IPS-18a (cell line): ENCODE data around the gene TPK1.

Experiments
- H3K27ac ChIP-seq: one replicate; pipeline ENCODE4 v1.5.1; 2013; ENCODE audit warnings: low read length
- H3K27me3 ChIP-seq: one replicate; pipeline ENCODE4 v1.6.1; 2013; ENCODE audit warnings: mild to moderate bottlenecking, low read length; ENCODE audit not compliant: control insufficient read depth, insufficient read depth
- H3K36me3 ChIP-seq: one replicate; pipeline ENCODE4 v1.6.1; 2013; ENCODE audit warnings: low read depth, low read length; ENCODE audit not compliant: control insufficient read depth
- H3K4me1 ChIP-seq: one replicate; pipeline ENCODE4 v1.6.1; 2013; ENCODE audit warnings: low read depth, low read length; ENCODE audit not compliant: control insufficient read depth
- H3K4me3 ChIP-seq: one replicate; pipeline ENCODE4 v1.5.1; 2013; ENCODE audit warnings: low read length
- H3K9ac ChIP-seq: one replicate; pipeline ENCODE4 v1.6.1; 2013; ENCODE audit warnings: mild to moderate bottlenecking, low read length, moderate library complexity
- H3K9me3 ChIP-seq: one replicate; pipeline ENCODE4 v1.6.1; 2013; ENCODE audit warnings: low read depth, low read length; ENCODE audit not compliant: control insufficient read depth

Gene TPK1

DNA sequence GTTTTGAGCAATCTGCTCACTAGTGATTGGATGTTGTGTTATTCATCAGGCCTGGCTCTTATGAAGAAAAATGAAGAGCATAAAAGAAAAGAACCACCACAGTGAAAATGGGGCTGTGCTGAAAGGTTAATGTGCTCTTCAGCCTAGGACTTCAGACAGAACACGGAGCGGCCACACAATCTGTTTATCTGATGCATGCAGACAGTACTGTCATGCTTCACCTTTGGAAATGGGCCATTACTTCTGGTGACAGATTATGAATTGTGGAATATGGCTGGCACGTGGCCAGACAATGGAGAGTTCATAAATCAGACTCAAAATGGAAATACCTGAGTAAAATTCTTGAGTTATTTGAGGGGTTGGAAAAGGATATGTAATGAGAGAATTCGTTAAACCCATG lies 346.3 kb downstream of the TPK1 start:
- Histone ChIP-seq H3K27ac (no peak overlapping the region), H3K4me1 (peaks cover 17% of the 10 kb centered on the region), H3K4me3 (no peak overlapping the region), H3K9ac (no peak overlapping the region), H3K27me3 (no peaks in the 10 kb centered on the region), H3K36me3 (no peaks in the 10 kb centered on the region), H3K9me3 (no peaks in the 10 kb centered on the region)

DNA sequence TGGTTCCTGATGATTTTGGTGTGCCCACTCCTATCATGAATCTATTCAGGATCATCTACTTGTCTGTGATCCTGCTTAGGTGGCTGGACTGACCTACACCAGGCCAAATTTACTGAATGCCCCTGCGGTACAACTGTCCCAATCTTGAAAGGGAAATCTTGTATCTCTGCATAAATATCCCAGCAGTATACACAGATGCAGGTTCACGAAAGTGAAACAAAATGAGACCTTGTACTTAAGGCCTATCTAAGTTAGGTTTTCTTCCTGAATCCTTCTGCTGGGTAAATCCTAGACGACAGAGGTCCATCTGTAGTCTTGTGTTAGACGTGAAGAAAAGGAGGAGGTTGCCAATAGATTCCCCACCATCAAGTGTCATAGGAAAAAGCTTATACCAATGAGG lies 346.9 kb downstream of the TPK1 start:
- no peak overlapping the region for H3K27ac ChIP-seq
- H3K27me3 ChIP-seq: no peaks in the 10 kb centered on the region
- no peaks in the 10 kb centered on the region for H3K36me3 ChIP-seq
- H3K9me3 ChIP-seq: no peaks in the 10 kb centered on the region
- no peak overlapping the region for H3K4me3 ChIP-seq
- H3K9ac ChIP-seq: no peak overlapping the region
- H3K4me1 ChIP-seq: peaks cover 17% of the 10 kb centered on the region

DNA sequence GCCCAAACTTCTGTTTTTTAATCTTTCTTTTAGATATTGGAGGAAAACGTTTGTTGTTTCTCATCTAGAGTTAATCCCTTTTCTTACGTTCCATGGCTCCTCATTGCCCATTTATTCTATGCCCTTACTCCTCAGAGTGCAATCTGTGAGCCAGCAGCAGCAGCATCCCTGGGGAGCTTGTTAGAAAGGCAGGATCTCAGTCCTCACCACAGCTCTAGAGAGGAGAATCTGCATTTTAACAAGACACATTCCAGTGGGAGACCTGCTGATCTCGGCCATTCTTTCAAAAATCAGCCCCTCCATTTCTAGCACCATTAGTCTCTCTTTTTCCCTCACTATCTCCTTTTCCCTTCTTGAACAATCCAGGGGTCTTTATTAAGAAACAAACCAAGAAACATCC lies 348.0 kb downstream of the TPK1 start:
- Histone ChIP-seq H3K4me3 (peak overlapping the region; percentile 0), H3K27ac (peak overlapping the region; percentile 13), H3K36me3 (no peaks in the 10 kb centered on the region), H3K4me1 (peaks cover 17% of the 10 kb centered on the region), H3K9ac (no peak overlapping the region), H3K9me3 (no peaks in the 10 kb centered on the region), H3K27me3 (no peaks in the 10 kb centered on the region)

DNA sequence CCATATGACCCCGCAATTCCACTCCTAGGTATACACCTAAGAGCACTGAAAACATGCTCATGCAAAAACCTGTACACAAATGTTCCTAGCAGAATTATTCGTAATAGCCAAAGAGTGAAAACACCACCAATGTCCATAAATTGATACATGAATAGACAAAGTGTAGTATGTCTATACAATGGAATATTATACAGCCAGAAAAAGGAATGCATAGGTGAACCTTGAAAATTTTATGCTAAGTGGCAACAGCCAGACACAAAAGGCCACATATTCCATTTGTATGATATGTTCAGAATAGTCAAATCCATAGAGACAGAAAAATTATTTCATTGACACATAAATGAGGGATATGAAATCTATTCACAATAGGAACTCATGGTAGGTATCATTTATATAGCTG lies 351.4 kb downstream of the TPK1 start:
- no peak overlapping the region for H3K9ac ChIP-seq
- H3K4me3 ChIP-seq: no peak overlapping the region
- no peaks in the 10 kb centered on the region for H3K36me3 ChIP-seq
- H3K27ac ChIP-seq: no peak overlapping the region
- H3K9me3 ChIP-seq: no peaks in the 10 kb centered on the region
- no peaks in the 10 kb centered on the region for H3K27me3 ChIP-seq
- H3K4me1 ChIP-seq: peaks cover 17% of the 10 kb centered on the region

DNA sequence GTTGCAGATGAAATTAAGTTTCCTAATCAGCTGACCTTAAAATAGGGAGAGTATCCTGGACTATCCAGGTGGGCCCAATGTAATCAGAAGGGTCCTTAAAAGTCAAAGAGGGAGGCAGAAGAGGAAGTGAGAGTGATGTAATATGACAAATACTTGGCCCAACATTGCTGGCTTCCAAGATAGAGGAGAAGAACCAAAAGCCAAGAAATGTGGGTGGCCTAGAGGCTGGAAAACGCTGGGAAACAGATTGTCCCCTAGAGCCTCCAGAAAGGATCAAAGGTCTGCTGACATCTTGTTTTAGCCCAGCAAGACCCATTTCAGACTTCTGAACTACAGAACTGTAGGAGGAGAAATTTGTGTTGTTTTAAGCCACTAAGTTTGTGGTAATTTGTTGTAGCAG lies 352.7 kb downstream of the TPK1 start:
- no peak overlapping the region for H3K27ac ChIP-seq
- no peaks in the 10 kb centered on the region for H3K36me3 ChIP-seq
- no peaks in the 10 kb centered on the region for H3K9me3 ChIP-seq
- no peak overlapping the region for H3K4me3 ChIP-seq
- H3K27me3 ChIP-seq: no peaks in the 10 kb centered on the region
- no peak overlapping the region for H3K9ac ChIP-seq
- H3K4me1 ChIP-seq: peaks cover 14% of the 10 kb centered on the region

DNA sequence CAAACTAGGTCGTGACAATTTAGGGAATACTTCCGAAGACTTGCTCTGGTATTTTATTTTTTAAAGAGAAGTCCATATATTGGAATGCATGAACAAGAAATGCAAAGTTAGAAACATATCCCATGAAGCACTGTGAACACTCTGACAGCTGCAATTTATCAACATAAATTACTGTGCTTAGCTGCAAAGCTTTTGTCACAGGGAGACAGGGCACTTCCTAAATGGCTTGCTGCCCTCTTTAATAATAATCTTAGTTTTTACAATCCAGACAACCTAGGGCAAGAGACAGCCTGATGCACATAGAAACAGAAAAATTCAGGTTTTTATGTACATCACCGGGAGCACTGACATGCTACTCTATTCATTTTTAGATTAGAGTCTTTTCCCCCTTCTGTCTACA lies 354.0 kb downstream of the TPK1 start:
- no peak overlapping the region for H3K27ac ChIP-seq
- H3K36me3 ChIP-seq: no peaks in the 10 kb centered on the region
- no peak overlapping the region for H3K4me3 ChIP-seq
- peaks cover 10% of the 10 kb centered on the region for H3K4me1 ChIP-seq
- H3K9me3 ChIP-seq: no peaks in the 10 kb centered on the region
- no peak overlapping the region for H3K9ac ChIP-seq
- H3K27me3 ChIP-seq: no peaks in the 10 kb centered on the region

DNA sequence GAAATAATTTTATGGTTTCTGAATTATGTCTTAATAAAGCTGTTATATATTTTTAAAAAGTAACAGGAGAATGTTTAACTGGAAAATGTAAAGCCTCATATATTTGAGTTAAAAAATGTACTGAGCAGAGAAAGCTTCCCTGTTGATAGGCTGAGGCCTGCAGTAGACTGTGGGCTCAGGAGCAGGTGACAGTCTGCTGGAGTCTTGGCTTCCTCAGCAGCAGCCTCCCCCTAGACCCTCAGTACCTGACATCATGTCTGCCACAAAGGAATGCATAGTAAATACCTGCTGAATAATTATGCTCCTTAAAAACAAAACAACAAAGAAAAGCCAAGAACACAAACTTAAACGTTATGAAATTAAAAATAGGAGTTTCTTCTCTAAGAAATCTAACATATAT lies 358.5 kb downstream of the TPK1 start:
- Histone ChIP-seq H3K4me1 (peaks cover 27% of the 10 kb centered on the region), H3K27ac (no peak overlapping the region), H3K27me3 (no peaks in the 10 kb centered on the region), H3K9me3 (no peaks in the 10 kb centered on the region), H3K9ac (no peak overlapping the region), H3K36me3 (no peaks in the 10 kb centered on the region), H3K4me3 (no peak overlapping the region)

DNA sequence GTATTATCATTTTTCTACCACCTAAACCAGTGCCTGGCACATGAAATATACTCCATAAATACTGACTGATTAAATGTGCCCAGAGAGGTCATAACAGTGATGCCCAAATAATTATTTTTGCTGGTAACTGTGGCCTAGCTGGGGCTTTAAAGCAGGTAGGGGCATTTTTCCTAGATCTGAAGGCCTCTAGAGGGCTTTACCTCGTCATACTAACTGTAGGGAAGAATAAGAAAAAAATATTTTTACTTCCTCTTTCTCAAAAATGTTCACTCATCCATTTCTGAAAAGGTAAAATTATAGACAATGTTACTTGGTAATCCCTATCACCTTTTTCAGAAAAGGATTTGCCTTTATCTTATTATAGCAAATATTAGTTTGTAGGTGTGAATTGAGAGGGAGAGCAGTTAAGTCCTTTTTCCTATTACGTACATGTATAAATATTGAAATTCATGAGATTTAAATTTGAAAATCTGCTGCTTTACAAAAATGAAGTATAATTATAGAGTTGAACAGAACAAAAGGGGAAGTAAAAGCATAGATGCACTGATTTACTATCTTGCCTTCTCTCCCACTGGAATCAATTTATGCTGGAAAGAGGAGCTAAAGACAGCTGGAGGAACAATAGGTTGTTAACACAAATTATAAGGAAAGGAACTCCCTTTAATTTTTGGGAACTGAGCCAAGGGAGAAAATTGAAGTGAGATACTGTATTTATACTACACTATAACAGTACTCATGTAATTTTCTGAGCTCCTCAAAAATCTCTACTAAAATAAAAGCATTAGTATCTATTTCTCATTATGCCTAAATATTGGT lies 360.8 kb downstream of the TPK1 start:
- no peaks in the 10 kb centered on the region for H3K36me3 ChIP-seq
- H3K27me3 ChIP-seq: no peaks in the 10 kb centered on the region
- peak overlapping the region; percentile 14 for H3K4me3 ChIP-seq
- H3K27ac ChIP-seq: peak overlapping the region; percentile 6
- H3K9ac ChIP-seq: no peak overlapping the region
- H3K4me1 ChIP-seq: peaks cover 27% of the 10 kb centered on the region
- no peaks in the 10 kb centered on the region for H3K9me3 ChIP-seq

DNA sequence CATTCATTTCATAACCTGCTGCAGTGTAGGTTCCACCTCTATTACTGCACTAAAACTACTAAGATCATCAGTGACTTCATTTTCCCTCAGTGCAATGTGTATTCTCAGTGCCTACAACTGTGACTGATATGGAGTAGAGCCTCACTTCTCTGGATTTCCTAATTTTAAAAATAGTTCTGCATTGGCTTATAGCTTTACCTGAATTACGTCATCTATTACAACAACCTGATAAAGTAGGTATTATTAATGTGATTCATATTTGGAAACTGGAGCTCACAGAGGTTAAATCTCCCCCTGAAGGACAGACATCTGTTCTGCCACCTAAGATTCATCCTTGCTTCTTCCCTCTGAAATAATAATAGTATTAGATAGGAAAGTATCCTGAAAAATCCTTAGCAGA lies 361.5 kb downstream of the TPK1 start:
- H3K9ac ChIP-seq: no peak overlapping the region
- H3K36me3 ChIP-seq: no peaks in the 10 kb centered on the region
- H3K9me3 ChIP-seq: no peaks in the 10 kb centered on the region
- no peak overlapping the region for H3K27ac ChIP-seq
- H3K4me1 ChIP-seq: peaks cover 27% of the 10 kb centered on the region
- no peaks in the 10 kb centered on the region for H3K27me3 ChIP-seq
- H3K4me3 ChIP-seq: no peak overlapping the region

DNA sequence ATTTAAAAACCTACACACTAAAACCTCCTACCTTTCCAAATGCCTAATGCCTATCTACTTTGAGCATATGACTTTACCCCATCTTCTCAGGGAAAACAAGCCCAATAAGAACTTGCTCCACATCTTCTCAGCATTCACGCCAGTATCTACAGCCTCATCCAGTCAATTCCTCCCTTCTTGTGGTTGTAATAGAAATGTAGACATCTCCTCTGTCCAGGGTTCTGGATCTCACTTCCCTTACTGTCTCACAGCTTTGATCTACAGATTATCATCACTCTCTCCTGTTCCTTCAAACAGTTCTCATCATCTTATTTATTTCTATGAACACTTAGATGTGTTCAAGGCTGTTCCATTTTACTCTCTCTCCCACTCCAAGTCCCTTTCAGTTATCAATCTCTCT lies 361.9 kb downstream of the TPK1 start:
- Histone ChIP-seq H3K4me3 (no peak overlapping the region), H3K27ac (no peak overlapping the region), H3K4me1 (peaks cover 27% of the 10 kb centered on the region)

DNA sequence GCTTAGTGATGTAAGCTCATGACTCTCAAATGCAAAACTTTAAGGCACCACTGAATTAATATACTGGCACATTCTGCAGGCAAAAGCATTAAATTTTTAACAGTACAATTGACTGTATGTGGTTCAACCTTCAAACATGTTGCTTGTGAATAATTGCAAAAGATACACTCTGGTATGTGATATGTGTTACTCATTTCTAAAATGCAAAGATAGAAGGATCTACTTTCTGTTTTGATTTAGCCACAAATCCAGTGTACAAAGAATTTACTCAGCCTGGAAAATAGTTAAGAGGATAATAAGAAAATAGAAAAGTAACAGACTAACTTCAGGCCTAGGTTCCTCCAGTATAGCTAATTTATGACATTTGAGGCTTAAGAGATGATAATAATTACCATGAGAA lies 365.8 kb downstream of the TPK1 start:
- H3K27me3 ChIP-seq: no peaks in the 10 kb centered on the region
- H3K4me3 ChIP-seq: no peak overlapping the region
- no peak overlapping the region for H3K27ac ChIP-seq
- peaks cover 4% of the 10 kb centered on the region for H3K4me1 ChIP-seq
- no peaks in the 10 kb centered on the region for H3K9me3 ChIP-seq
- H3K9ac ChIP-seq: no peak overlapping the region
- H3K36me3 ChIP-seq: no peaks in the 10 kb centered on the region

More for the DNA sequence above, 361.9 kb downstream of the TPK1 start:
- no peaks in the 10 kb centered on the region for H3K36me3 ChIP-seq
- H3K27me3 ChIP-seq: no peaks in the 10 kb centered on the region
- H3K9me3 ChIP-seq: no peaks in the 10 kb centered on the region
- H3K9ac ChIP-seq: no peak overlapping the region

DNA sequence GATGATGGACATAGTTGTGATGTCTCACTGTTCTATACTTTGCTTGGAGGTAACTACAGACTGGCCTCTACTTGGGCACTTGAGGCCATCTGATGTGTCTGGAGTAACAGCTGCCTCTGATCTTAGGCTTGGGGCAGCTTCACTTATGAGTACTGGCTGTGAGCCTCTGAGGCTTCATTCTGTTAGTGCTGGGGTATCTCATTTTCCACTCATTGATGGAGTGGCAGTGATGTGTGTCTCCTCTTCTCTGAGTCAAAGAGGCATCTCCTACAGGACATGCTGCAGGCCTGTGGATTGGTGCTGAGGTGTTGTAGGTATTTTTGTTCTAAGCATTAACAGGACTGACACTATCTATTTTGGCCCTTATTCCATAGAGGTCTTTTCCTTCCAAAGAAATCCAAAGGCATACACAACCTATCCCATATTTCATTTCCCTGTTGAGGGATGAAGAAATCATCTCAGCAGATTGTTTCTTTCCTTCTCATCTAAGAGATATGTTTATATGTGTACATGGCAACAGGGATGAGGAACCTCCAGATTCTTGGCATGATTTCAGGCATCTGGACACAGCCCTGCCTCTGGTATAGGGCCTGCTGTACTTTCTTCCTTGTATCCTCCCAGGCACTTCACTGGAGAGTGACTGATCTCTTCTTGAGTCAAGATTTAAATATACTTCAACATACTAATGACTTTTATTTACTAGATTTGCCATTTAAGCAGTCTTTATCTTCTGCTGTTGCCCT lies 366.7 kb downstream of the TPK1 start:
- H3K4me3 ChIP-seq: no peak overlapping the region
- H3K36me3 ChIP-seq: no peaks in the 10 kb centered on the region
- H3K27ac ChIP-seq: no peak overlapping the region
- H3K4me1 ChIP-seq: no peaks in the 10 kb centered on the region
- H3K9ac ChIP-seq: no peak overlapping the region
- no peaks in the 10 kb centered on the region for H3K27me3 ChIP-seq
- H3K9me3 ChIP-seq: no peaks in the 10 kb centered on the region
